Activated CD8-positive, alpha-beta memory T cell treated with anti-CD3 and anti-CD28 coated beads, Interleukin-2, amount 50 U/mL, for 24 hours (primary cell): ENCODE measurements around the gene VAC14.

ENCODE experiments used
- DNase-seq: peaks from one replicate; pipeline ENCODE4 v3.0.0-alpha.2; 2020; ENCODE audit errors: extremely low read depth

VAC14 gene

DNA sequence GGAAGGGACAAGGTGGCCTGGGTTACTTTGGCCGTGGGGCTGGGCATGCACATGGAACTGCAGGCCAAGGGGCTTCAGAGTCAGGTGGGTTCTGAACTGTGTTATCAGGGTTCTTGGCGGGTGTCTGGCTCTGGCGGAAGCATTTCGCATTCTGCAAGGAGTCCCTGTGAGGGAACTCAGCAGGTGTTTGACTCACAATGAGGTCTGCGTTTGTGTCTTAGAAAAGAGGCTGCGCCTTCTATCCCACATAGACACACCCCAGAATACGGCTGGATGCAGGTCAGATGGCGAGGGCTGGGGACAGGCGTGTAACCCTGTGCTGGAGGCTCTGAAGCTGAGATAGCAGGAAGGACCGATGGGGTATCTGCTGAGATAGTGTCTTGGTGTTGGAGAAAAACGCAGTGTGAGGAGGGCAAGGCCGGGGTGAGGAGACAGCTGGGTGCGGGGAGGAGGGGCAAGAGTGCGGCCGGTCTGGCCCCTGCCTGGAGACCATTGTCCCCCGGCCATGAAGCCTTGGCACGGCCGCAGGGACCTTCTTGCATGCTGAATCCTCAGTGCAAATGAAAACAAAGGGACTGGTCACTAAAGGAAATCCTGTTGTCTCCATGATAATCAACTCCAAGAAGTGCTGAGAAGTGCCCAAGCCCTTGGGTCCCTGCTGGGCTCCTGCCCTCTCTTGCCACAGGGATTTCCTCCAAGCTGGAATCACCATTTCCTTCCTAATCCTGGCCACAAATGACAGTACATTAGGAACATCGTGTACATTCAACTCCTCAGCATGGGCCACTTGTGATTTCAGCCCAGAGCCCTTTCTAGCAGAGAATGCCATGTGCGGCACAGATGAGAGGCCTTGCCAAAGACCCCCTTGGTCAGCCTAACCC, 92.4 kb downstream of the VAC14 start:
- DNase-seq = no peak

- DNase-seq = no peak
These were observed 94.0 kb downstream of the VAC14 start for GRCh38 chr16:70706948-70707465.

DNA sequence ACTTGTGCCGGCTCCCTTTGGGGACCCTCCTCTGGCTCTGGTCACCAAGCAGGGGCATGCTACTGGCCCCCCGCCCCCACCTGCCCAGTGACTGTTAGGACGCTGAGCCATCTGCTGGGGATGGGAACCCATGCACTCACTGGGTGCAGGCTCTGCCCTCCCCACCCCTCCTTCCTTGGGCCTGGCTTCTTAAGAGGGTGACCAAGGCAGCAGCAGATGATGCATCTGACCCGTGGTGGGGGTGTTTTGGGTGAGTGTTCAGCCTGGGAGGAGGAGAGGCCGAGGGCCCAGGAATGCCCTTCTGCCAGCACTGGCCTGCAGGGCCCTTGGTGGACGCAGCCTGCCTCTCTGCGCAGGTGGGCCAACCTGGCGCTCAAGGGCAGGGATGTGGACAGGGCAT, 95.9 kb downstream of the VAC14 start:
- no peak for DNase-seq

DNA sequence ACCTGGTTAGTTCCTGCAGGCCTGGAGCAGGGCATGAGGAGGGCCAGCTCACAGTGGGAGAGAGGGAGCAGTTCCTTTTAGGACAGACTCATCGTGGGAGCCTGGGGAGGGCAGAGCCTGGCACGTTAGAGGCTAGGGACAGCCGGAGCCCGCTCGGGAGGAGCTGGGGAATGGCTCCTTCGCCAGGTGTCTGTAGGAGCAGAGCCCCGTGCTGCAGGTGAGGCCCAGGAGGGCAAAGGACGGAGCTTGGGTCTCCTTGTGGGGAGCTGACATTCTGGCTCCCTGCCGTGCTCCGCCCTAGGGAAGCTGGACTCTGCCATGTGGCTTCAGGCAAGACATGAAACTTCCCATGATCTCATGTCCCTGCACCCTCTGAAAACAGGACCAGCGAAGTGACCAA, 96.4 kb downstream of the VAC14 start:
- DNase-seq = no peak

DNA sequence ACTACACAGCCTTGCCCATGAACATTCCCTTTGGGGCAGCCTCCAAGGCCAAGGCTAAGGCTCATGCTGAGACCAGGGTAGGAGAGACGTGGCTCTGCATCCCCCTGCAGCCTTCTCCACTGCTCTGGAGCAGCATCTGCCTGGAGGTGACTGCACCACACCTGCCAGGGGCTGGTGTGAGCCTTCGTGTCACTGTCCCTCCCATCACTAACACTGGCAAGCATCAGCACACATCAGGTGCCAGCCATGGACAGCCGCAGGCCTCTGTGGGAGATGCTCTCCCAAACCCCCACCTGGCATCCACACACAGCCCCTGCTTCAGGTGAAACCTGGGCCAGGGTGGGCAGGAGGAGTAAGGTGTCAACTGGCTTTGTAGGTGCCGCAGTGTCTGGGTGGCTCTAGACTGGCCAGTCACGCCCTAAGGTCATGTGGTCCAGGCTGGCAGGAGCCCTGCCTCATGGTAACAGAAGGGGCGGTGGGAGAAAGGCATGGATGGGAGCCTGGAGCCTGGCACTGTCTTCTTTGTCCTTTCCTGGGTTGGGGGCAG, 97.0 kb downstream of the VAC14 start:
- no peak for DNase-seq

- DNase-seq = no peak
These were observed 97.7 kb downstream of the VAC14 start for GRCh38 chr16:70703041-70703834.

DNA sequence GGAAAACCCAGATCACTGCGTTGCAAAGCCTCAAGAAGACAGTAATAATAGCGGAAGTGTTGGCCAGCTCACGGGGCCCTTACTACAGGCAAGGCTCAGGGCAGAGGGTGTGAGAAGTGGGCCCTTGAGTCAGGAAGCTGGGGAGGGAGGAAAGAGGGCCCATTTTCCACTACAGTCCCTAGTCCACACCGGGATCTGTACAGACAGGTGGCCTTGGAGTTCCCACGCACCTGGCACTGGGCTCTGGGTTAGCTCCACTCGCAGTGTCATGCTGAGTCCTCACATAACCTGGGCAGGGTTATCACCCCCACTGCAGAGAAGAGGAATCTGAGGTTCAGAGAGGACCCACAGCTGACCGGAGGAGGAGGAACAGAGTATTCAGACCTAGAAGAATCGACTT, 98.3 kb downstream of the VAC14 start:
- no peak for DNase-seq

DNA sequence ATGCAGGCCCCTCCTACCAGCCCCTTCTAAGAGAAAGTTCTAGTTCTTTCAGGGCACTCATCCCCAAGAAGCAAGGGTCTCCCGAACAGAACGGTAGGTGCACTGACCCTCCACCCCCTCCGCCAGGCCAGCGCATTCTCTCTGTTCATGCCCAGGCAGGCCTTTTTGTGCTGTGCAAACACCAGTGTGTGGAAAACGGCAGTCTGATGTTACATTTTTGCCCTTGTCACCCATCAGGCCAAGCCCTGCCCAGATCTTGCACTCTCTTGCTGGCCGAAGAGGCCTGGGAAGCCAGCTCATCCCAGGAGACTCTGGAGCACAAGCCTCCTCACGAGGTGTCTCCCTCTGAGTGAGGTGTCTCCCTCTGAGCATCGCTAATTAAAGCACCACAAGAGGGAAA, 99.0 kb downstream of the VAC14 start:
- no peak for DNase-seq

DNA sequence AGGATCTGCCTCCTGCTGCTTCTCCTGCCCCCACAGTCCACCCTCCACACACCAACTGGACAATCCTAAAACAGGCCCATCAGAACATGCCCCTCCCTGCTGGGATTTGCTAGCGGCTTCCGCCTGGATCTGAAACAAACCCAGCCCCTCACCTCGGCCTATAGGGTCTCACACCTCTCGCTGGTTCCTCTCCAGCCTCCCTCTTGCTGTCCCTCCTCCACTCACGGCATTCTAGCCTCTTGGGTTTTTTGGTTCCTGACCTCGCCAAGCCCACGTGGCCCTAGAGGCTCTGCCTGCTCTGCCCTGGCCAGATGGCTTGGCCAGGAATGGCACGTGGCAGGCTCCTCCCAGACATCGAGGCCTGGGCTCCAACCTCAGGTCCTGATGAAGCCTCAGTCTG, 99.4 kb downstream of the VAC14 start:
- DNase-seq = no peak

DNA sequence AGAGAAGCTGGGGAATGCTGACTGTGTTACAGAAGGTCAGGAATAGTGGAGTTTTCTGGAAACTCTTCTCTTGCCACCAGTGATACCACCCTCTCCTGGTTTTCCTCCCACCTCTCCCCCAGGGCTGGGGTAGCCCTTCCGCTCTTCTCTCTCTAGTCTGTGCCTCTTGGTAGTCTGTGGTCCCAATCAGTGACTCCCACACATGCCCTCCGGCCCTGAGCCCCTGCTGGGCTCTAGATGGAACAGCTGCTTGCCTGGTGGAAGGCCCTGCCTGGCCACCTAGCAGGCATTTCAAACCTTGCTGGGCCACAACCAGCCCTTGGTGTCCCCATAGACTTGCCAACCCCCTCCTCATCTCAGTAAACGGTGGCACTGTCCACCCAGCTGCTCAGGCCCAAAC, 99.9 kb downstream of the VAC14 start:
- DNase-seq = no peak

DNA sequence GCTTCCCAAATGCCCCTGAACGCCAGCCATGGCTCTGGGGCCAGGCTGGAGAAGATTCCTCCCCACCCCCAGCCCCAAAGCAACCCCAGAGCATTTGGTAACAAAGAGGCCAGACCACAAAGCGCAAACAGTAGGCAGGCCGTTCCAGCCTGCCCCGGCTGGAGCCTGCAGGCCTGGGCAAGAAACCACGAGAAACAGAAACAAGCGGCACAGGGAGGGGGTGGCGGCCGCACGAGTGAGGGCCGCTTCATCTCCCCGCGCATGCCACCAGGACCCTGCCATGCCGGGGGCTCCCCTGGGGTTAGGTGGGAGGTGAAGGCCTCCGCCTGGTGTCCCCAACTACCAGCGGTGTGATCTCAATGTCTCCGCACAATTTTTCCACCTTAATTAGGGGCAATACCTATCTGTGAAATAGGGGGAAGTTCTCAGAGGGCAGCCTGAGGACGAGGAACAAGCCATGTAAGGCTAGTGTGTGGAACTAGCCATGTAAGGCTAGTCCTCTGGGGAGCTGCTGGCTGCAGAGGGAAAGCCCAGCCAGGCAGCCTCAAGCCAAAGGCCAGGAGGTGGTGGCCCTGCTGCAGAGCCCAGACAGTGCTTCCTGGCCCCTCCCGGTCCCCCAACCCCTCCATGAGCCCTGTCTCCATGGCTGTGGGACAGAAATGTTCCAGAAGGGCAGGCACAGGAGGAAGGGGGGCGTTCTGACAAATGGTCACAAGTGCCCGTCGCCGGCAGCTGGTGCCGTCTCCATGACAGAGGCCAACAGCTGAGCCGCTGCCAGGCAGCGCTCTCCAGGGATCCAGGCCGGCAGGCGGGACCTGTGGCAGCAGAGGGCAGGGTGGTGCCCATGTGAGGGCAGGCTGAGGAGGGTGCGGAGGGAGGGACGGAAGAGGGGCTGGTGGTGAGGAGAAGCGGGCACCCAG, 100.6 kb downstream of the VAC14 start:
- no peak for DNase-seq

DNA sequence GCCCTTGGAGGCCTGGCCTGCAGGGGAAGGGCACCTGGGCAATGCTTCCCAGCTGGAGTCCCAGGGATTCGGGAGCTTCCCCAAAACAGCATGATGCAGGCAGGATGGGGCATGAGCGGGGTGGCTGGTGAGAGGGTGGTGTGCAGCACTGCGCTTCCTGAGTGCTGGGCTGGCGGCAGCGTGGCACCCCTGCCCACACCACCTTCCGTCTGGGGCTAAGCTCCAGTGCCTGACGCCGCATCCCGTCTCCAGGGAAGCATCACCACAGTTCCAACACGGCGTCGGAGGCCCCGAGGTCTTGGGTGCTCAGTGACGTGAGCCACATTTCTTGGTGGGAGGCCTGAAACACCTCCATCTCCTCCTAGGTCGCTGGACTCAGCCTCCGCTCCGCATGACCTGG, 101.3 kb downstream of the VAC14 start:
- DNase-seq = no peak

- no peak for DNase-seq
These were observed 102.1 kb downstream of the VAC14 start for GRCh38 chr16:70698901-70699300.

DNA sequence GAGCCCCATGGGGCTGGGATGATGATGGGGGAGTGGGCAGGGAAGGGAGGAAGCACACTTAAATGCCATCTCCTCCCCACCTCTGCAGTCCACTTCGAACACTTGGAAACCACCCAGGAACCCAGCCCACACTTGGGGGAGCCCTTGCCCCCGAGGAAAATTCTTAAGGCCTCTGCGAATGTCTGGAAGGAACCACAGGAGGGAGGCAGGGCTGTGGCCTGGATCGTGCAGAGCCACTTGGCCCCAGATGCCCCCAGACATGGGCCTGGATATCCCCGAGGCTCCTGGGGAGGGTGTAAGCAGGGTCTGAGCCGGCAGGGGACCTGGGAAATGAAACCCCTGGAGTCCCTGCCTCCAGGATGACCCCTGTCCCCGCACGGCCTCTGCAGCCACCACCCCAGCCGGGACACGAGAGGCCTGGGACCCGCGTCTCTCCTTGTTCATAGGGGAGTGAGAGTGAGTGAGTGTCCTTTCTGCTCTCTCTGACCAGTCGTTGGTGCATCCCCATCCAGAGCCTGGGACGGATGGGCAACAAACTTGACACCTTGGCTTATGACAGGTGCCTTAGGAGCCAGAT, 103.3 kb downstream of the VAC14 start:
- no peak for DNase-seq

- no peak for DNase-seq
These were observed 103.9 kb downstream of the VAC14 start for GRCh38 chr16:70696952-70697593.

- no peak for DNase-seq
These were observed 104.6 kb downstream of the VAC14 start for GRCh38 chr16:70696355-70696754.

GRCh38 chr16:70695331-70696070, 105.5 kb downstream of the VAC14 start:
- no peak for DNase-seq

- DNase-seq = no peak
These were observed 106.1 kb downstream of the VAC14 start for GRCh38 chr16:70694868-70695218.

DNA sequence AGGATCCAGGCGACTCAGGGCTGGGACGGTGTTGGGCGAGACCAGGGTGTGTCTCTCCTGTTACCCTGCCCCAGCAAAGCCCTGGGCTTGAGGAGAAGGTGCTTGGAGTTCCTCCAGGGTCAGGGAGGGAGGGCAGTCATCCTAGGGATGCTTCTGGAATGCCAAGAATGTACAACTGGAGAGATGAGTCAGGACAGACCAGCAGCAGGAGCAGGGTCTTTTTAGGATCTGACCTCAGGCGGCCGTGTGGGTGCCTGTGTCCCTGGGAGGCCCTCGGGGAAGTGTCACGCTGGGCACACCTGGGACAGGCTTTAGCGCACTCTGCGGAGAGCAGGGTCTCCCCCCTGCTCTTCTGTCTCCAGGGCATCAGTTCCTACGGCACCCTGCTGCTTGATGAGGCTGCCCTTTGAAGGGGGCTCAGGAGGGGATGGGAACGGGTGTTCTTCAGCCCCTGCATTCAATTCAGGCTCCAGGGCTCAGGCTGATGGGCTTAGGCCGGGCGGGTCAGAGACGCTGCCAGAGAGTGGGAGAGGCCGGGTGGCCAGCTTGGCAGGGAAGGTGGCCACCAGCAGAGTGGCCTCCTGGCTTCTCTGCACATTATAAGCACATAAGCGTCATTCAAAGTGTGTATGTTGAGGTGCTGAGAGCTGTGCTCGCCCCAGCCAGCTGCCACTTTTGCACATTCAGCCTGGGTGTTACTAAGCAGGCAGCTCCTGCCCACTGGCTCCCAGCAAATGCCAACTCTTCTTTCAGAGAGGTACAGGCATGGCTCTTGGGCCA, 106.7 kb downstream of the VAC14 start:
- no peak for DNase-seq
